Sciatic nerve (tissue), 2 donors: ENCODE results near the gene PIGV. TPM values are rescaled to one million over a fixed set of nuclear protein-coding genes. Genes with fewer than 3 reads are reported as not detected.

ENCODE experiments used
- ATAC-seq: fragments of 200-7000 bp; cut with Tn5 transposase; one replicate; pipeline ENCODE4 v1.9.1; 2020; ENCODE audit warnings: mild to moderate bottlenecking, moderate library complexity
- DNase-seq: peaks from one replicate; pipeline ENCODE4 v3.0.0-alpha.2; 2020; ENCODE audit warnings: low spot score
- intact Hi-C: fragments of 100-400 bp; cut with DNase I; formaldehyde crosslinking; loops from one replicate; pipeline ENCODE4 v1.14.2; 2022
- total RNA-seq: library from RNA; stranded (reverse); fragmentation: NEBNext Ultra II Directional; extraction: Animal tissue kit (Norgen Biotek cat#: 25700); gene quantifications from one replicate; pipeline ENCODE4 v1.2.1, GENCODE V29; 2021
- donor health status: DM: no; HTN: no; CAD: no.
- donor health status: DM: no; HTN: no; CAD: no.

PIGV gene
- 10.6 TPM for total RNA-seq

GRCh38 chr1:26787706-26788514, at the start of gene PIGV:
PIGV (plus strand) TSS chr1:26787950; CDS start chr1:26790816, 2,866 bp downstream.
- intact Hi-C loops = loop anchor here (1.0 to 5.0 kb wide), 2 partner anchors 93 to 181 kb away; no protein-coding TSS in a partner anchor

GRCh38 chr1:26739329-26739914, 48.3 kb upstream of the PIGV start:
- intact Hi-C loops = no loop called here
- no peak for DNase-seq
- no peak for ATAC-seq

More at GRCh38 chr1:26787706-26788514, at the start of gene PIGV:
- DNase-seq = peak; percentile 93
- ATAC-seq = peak; percentile 86

- intact Hi-C loops = no loop called here
- ATAC-seq (no peak), DNase-seq (no peak)
Observed at GRCh38 chr1:26740023-26740634, 47.6 kb upstream of the PIGV start.

- DNase-seq = no peak
- intact Hi-C loops = no loop called here
- no peak for ATAC-seq
Observed at GRCh38 chr1:26740952-26741351, 46.8 kb upstream of the PIGV start.

- intact Hi-C loops = no loop called here
- DNase-seq = no peak
Observed at GRCh38 chr1:26743426-26744059, 44.2 kb upstream of the PIGV start.

GRCh38 chr1:26744075-26744959, 43.4 kb upstream of the PIGV start:
- ATAC-seq (peak; percentile 93), DNase-seq (no peak)
- intact Hi-C loops = no loop called here

More at GRCh38 chr1:26743426-26744059, 44.2 kb upstream of the PIGV start:
- ATAC-seq = no peak

GRCh38 chr1:26745191-26745590, 42.6 kb upstream of the PIGV start:
- intact Hi-C loops = no loop called here
- DNase-seq (no peak), ATAC-seq (no peak)

GRCh38 chr1:26747048-26747447, 40.7 kb upstream of the PIGV start:
- intact Hi-C loops = no loop called here
- no peak for ATAC-seq
- DNase-seq = no peak

- ATAC-seq (no peak), DNase-seq (no peak)
- intact Hi-C loops = no loop called here
Observed at GRCh38 chr1:26748351-26748750, 39.4 kb upstream of the PIGV start.

GRCh38 chr1:26749458-26749857, 38.3 kb upstream of the PIGV start:
- no peak for DNase-seq
- intact Hi-C loops = no loop called here
- peak; percentile 67 for ATAC-seq

GRCh38 chr1:26750428-26750827, 37.3 kb upstream of the PIGV start:
- ATAC-seq (no peak), DNase-seq (no peak)
- intact Hi-C loops = loop anchor here (2.0 kb wide), 1 partner anchor 30 kb away; no protein-coding TSS in a partner anchor

- DNase-seq (no peak), ATAC-seq (no peak)
- intact Hi-C loops = no loop called here
Observed at GRCh38 chr1:26752519-26752918, 35.2 kb upstream of the PIGV start.

- intact Hi-C loops = no loop called here
- no peak for ATAC-seq
Observed at GRCh38 chr1:26754086-26754874, 33.5 kb upstream of the PIGV start.

GRCh38 chr1:26758358-26758757, 29.4 kb upstream of the PIGV start:
- intact Hi-C loops = no loop called here
- ATAC-seq (no peak), DNase-seq (no peak)

More at GRCh38 chr1:26754086-26754874, 33.5 kb upstream of the PIGV start:
- DNase-seq = no peak

- DNase-seq (no peak), ATAC-seq (no peak)
- intact Hi-C loops = no loop called here
Observed at GRCh38 chr1:26759531-26759930, 28.2 kb upstream of the PIGV start.

GRCh38 chr1:26761217-26761616, 26.5 kb upstream of the PIGV start:
- no peak for ATAC-seq
- no peak for DNase-seq
- intact Hi-C loops = no loop called here

- DNase-seq (no peak), ATAC-seq (no peak)
- intact Hi-C loops = no loop called here
Observed at GRCh38 chr1:26767714-26768113, 20.0 kb upstream of the PIGV start.

GRCh38 chr1:26768755-26769154, 19.0 kb upstream of the PIGV start:
- intact Hi-C loops = no loop called here
- no peak for DNase-seq
- ATAC-seq = no peak
